NCI-H2171 (cell line): Measurements from ENCODE around the gene CMTM1.

ENCODE experiments used
- DNase-seq: peaks from one replicate; lab custom pipeline; 2025; lab: John Stamatoyannopoulos, UW

CMTM1 gene

GRCh38 chr16:66566051-66566901 lies at the start of gene CMTM1:
Gene CMTM1, plus strand, starts transcription at chr16:66566439. Its CDS starts 75 bp downstream, at chr16:66566514.
- DNase-seq, result no peak

DNA sequence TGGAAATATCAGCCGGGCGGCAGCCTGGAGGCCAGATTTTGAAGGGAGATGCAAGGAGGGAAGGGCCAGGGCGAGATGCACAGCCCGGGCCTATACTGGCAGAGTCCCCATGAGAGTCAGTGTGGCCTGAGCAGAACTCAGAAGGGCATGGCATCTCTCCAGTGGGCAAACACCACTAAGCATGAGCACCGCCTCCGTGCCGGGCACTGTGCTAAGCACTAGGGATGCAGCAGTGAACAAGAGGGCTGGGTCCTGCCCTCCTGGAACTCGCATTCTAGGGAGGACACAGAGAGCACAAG lies 49.8 kb upstream of the CMTM1 start:
- DNase-seq, result no peak

DNA sequence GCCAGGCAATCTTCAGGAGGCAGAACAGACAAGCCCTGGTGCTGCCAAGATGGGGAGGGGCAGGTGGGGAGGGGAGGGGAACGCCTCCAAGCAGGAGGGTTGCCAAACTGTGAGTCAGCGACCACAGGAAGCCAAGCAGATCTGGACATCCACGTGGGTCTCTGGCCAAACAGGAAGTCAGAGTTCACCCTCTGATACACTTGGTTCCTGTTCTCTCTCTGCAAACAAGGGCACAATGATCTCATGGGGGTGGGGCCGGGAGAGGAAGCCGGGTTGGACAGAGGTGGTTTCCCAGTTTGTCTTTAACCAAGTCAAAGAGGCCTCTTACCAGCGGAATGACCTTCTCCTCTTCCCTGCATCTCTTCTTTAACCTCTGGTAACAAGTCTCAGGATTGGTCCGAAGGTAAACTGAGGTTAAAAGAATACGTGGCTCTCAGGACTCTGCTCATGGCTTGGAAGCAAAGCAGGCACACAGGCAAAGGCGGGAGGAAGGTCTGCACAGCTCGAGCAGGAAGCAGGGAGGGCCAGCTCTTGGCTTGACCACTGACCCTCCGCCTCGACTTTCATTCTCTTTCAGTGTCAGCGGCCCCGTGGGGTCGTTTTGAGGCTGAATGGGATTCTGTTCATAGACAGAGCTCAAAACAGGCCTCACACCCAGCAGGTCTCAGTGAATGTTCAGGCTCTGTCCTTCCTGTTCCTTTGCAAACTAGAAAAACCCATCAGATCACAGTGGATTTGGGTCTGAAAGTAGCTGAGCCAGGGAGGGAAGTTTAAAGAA lies 49.2 kb upstream of the CMTM1 start:
- DNase-seq, result no peak

GRCh38 chr16:66517586-66518263 lies 48.5 kb upstream of the CMTM1 start:
- no peak for DNase-seq

- DNase-seq, result no peak
Measured at GRCh38 chr16:66519482-66520373, 46.5 kb upstream of the CMTM1 start.

DNA sequence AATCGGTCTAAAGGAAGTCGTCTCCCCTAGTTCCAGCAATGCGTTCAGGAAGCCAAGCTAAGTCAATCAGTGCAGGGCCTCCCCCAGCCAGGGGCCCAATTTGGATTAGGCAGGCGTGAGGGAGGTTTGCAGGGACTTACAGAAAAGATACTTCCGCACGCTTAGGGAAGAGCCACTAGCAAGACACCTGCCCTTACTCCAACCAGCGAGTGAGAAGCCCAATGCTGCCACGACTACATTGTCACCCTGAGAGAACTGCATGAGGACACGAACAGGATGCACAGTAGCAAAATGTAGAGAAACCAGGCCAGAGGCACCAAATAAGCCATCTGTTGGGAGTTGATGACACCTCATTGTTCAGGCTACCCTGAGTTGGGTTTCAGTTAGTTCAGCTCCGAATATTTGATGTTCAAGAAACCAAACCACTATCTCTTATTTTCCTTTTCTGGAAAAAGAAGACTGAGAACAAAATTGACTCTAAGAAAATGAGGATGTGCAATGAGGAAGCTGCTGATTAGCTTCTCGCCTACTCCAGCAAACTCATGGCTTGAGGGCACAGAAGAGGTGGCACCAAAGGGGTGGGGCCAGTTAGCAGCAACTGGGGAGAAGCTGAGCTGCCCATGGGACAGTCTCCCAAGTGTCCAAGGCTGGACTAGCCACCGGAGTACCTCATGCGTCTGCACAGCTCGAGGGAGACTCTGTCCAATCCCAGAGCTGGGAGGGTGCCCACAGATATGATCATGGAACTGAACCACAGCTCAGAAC lies 45.7 kb upstream of the CMTM1 start:
- DNase-seq, result no peak

DNA sequence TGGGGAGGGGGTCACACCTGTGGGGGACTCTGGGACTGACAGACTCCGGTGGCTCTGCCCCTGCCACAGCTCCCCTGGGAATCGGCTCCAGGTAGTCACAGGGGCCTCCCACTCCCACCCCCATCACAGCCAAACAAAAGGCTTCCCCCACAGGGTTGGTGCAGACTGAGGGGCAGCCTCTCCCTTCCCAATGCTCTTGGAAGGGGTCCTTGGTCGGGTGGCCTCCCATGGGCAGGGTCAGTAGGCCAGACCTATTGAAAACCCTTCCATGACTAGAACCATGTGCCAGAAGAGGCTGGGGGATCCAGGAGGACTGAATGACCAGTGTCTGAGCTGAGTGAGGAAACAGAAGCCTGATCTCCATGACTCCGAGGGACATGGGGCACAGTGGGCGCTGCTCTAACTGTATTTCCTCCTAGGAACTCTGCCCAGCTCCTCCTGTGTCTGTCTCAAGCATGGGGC lies 45.0 kb upstream of the CMTM1 start:
- no peak for DNase-seq

GRCh38 chr16:66521951-66522771 lies 44.1 kb upstream of the CMTM1 start:
- no peak for DNase-seq

GRCh38 chr16:66522816-66523590 lies 43.2 kb upstream of the CMTM1 start:
- DNase-seq, result no peak

- DNase-seq, result no peak
Measured at GRCh38 chr16:66523861-66524354, 42.3 kb upstream of the CMTM1 start.

DNA sequence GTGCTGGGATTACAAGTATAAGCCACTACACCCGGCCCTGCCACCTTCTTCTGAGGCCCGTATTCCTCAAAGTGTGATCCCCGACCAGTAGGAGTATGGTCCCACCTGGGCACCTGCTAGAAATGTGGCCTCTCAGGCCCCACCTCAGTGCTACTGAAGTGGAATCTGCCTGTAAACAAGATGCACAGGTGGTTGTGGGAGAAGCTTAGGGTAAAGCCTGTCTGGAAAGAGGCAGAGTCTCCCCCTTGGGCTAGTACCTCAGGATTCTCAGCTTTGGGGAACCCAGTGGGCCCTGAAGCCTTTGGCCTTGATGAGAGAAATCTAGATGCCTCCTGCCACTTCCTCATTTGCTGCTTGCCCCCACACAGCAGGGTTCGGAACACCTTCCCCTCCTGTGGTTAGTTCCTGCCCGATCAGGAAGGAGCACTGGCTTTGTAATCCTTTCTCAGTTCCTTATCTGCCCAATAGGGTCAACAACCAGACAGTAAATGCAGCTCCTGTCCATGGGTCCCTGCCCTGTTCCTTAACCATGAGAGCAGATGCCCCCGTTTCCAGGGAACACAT lies 41.6 kb upstream of the CMTM1 start:
- DNase-seq, result no peak

- no peak for DNase-seq
Measured at GRCh38 chr16:66525396-66526180, 40.7 kb upstream of the CMTM1 start.

DNA sequence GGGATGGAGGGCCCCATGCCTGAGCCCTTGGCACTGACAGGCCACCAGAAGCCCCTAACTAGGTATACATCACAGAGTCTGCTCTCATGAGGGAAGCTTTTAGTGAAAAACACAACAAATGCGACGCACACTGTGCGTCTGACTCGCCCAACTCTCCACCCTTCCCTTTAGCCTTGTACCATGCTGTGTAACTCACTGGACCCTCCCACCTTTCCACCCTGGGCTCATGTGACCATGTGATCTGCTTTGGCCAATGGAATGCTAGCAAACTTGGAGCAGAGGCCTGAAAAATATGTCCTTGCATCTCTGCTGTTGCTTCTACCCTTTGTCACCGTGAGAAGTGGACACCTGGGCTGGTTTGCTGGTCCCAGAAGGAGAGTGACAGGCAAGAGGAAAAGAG lies 37.9 kb upstream of the CMTM1 start:
- DNase-seq, result no peak

DNA sequence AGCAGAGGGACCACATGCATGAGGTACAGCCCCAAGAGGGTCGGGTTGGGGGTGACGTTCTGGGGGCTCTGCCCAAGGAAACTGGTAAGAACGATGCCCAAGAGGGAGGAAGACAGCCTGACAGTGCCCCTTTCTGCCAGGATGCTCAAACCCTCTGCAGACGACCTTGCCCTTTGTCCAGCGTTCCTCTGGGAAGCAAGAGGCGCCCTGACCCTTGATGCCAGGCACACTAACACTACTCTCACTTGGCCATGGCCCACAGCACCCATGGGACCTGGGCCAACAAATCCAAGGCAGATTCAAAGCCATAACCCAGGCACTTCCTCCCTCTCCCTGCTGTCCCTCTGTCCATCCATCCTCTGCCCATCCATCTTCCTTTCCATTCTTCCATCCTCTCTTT lies 36.8 kb upstream of the CMTM1 start:
- no peak for DNase-seq

DNA sequence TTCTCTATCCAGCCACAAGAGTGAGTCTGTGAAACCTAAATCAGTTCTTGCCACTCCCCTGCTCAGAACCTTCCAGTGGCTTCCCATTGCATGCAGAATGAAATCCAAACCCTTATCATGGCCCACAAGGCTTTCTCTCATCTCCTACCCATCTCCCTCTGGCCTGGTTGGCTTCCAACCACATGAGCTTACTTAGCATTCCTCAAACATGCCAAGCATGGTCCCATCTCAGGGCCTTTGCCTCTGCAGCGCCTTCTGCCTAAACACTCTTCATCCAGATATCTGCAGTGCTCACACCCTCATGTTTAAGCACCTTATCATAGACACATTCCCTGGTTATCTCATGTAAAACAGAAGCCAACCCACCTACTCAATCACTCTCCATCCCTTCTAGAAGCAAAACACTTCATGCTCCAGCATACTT lies 31.9 kb upstream of the CMTM1 start:
- no peak for DNase-seq

- DNase-seq, result no peak
Measured at GRCh38 chr16:66536525-66536924, 29.7 kb upstream of the CMTM1 start.

GRCh38 chr16:66537236-66537635 lies 29.0 kb upstream of the CMTM1 start:
- no peak for DNase-seq

DNA sequence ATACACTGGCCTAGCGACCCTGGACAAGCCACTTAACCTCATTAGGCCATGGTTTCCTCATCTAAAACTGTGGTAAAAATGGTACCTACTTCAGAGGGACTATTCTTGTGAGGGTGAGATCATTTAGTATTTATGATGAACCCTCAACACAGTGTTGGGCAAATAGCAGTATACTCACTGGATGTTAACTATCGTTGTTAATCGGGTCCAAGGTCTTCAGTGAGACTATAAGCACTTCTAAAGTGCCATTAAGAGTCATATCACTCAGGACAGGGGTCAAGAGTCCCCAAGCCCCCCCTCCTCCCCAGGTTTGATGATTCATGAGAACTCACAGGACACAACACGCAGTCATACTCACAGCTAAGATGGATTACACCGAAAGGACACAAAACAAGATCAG lies 27.3 kb upstream of the CMTM1 start:
- no peak for DNase-seq
